Transverse colon (tissue), 4 donors: ENCODE data around the gene C19orf81. TPM values are rescaled to one million over a fixed set of nuclear protein-coding genes. Genes with fewer than 3 reads are reported as not detected.

Source experiments
- DNase-seq: peaks from one replicate; pipeline ENCODE4 v3.0.0-alpha.2; 2019
- H3K27ac ChIP-seq, 4 donors: fragments of 200-600 bp; sonication (generic); 2 replicates each; pipeline ENCODE4 v1.5.1; 2016 to 2018; ENCODE audit warnings: inconsistent platforms in 4 of 4
- H3K27me3 ChIP-seq: fragments of 200-600 bp; sonication (generic); 2 replicates; pipeline ENCODE4 v1.5.1; 2017; ENCODE audit warnings: inconsistent platforms
- H3K36me3 ChIP-seq, 4 donors: fragments of 200-600 bp; sonication (generic); 2 replicates each; pipeline ENCODE4 v1.5.1; 2017 to 2019; ENCODE audit warnings: inconsistent platforms in 4 of 4
- H3K4me1 ChIP-seq, 4 donors: fragments of 200-600 bp; sonication (generic); 2 replicates each; pipeline ENCODE4 v1.5.1; 2017 to 2020; ENCODE audit warnings: inconsistent platforms in 4 of 4
- H3K4me3 ChIP-seq, 4 donors: fragments of 200-600 bp; sonication (generic); 1 replicate in 1 of 4; 2 replicates in 3 of 4; pipeline versions ENCODE4 v1.5.1 to v1.6.1; 2017 to 2019; ENCODE audit warnings: inconsistent platforms in 4 of 4
- H3K9me3 ChIP-seq, 2 donors: fragments of 200-600 bp; sonication (generic); 2 replicates each; pipeline ENCODE4 v1.5.1; 2017 to 2019; ENCODE audit warnings: inconsistent platforms in 2 of 2
- CTCF ChIP-seq, 5 experiments: fragments of 200-600 bp in 3 of 5; fragments of 450-650 bp in 2 of 5; sonication (generic) in 3 of 5; IDR thresholded peaks; 1 replicate in 2 of 5; 2 replicates in 3 of 5; pipeline ENCODE4 v1.5.1; 2016 to 2017; ENCODE audit warnings: antibody characterized with exemption in 5 of 5, inconsistent platforms in 3 of 5, mild to moderate bottlenecking in 2 of 5, moderate library complexity in 1 of 5
- EP300 ChIP-seq: sonication (generic); formaldehyde crosslinking; IDR thresholded peaks from one replicate; pipeline ENCODE4 v1.6.1; 2017; ENCODE audit warnings: antibody characterized with exemption, low read depth
- POLR2A ChIP-seq: fragments of 450-650 bp; IDR thresholded peaks from one replicate; pipeline ENCODE4 v1.6.1; 2016; ENCODE audit warnings: antibody characterized with exemption, mild to moderate bottlenecking, moderate library complexity
- POLR2AphosphoS5 ChIP-seq, 3 donors: sonication (generic); formaldehyde crosslinking; IDR thresholded peaks; one replicate each; pipeline ENCODE4 v1.6.1; 2016; ENCODE audit warnings: antibody characterized with exemption in 3 of 3
- WGBS, 2 donors: methylation state at CpG; one replicate each; pipeline ENCODE4 v1.1.5; 2018; ENCODE audit warnings: low coverage in 1 of 2; 5-methylcytosine and 5-hydroxymethylcytosine counted together
- in situ Hi-C, 4 donors: fragments of 200-750 bp; cut with MboI; loops; one replicate each; pipeline versions ENCODE4 v1.15.0 to v1.15.1; 2017; ENCODE audit warnings: low sequenced_read_pairs in 3 of 4, low pct_ligation_motif_present in 1 of 4, low pct_unique_long_range_greater_than_20kb in 1 of 4
- intact Hi-C: fragments of 100-400 bp; cut with DNase I; formaldehyde crosslinking; loops from one replicate; pipeline ENCODE4 v1.15.1; 2023; ENCODE audit warnings: low total_unique reads
- total RNA-seq, 4 donors: library from RNA; depleted of rRNA; stranded (reverse); fragments of >200 nt; gene quantifications; one replicate each; pipeline ENCODE4 v1.1.0, GENCODE V29; 2016

C19orf81 gene
- total RNA-seq, 4 donors from 2014 or later: not detected

DNA sequence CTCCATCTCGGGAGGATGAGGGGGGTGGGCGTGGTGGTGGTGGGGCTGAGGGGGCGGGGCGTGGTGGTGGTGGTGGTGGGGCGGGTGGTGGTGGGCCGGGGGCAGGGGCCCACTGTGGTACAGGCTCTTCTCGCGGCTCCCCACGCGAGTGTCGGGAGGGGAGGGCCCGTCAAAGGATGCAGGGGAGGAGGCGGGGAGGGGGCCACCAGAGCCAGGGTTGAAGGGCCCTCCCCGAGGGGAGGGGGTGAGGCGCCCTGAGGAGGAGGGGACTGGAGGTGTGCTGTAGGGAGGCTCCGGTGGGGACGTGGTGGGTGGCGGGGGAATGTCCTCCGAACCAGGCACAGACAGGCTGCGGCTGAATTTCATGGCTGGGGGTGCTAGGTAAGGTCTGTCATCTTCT lies 19.6 kb downstream of the C19orf81 start:
- Histone ChIP-seq H3K4me3 (no peak overlapping the region), H3K27ac (no peak overlapping the region), H3K27me3 (peaks cover 90% of the 10 kb centered on the region), H3K9me3 (no peaks in the 10 kb centered on the region), H3K36me3 (no peaks in the 10 kb centered on the region), H3K4me1 (peaks cover 0 to 9% (median 0%) of the 10 kb centered on the region in 4 donors)
- in situ Hi-C loops (no loop called here), intact Hi-C loops (no loop called here)
- no peak for DNase-seq
- WGBS, 2 donors: 56% methylated on average over 19 of the region's 20 CpGs; no CpG with 5 or more reads in 1 of the 2 donors
- TF ChIP-seq POLR2AphosphoS5 (IDR thresholded peaks at IDR 0.05) (no peak), POLR2A (no peak), CTCF (IDR thresholded peaks at IDR 0.05) (no peak), EP300 (no peak)

GRCh38 chr19:50669302-50670101 lies 20.3 kb downstream of the C19orf81 start:
- no peak overlapping the region for H3K27ac ChIP-seq
- H3K4me1 ChIP-seq: peaks cover 0 to 9% (median 0%) of the 10 kb centered on the region in 4 donors
- in situ Hi-C loops (no loop called here), intact Hi-C loops (no loop called here)
- H3K4me3 ChIP-seq: no peak overlapping the region
- H3K9me3 ChIP-seq: no peaks in the 10 kb centered on the region
- 39 to 41% methylated on average over 12 to 23 of the region's 23 CpGs for WGBS, 2 donors
- DNase-seq: peak; percentile 21
- H3K27me3 ChIP-seq: peaks cover 86% of the 10 kb centered on the region
- H3K36me3 ChIP-seq: no peaks in the 10 kb centered on the region
- TF ChIP-seq EP300: no peak
- TF ChIP-seq CTCF (IDR thresholded peaks at IDR 0.05): peak; percentile 56 to 74 (median 59)

GRCh38 chr19:50670102-50670380 lies 20.8 kb downstream of the C19orf81 start:
- H3K36me3 ChIP-seq: no peaks in the 10 kb centered on the region
- in situ Hi-C loops (no loop called here), intact Hi-C loops (no loop called here)
- H3K4me3 ChIP-seq: no peak overlapping the region
- 28 to 45% methylated on average over 2 to 5 of the region's 5 CpGs for WGBS, 2 donors
- H3K27ac ChIP-seq: no peak overlapping the region
- H3K9me3 ChIP-seq: no peaks in the 10 kb centered on the region
- no peak for TF ChIP-seq POLR2A
- TF ChIP-seq EP300: no peak
- TF ChIP-seq POLR2AphosphoS5 (IDR thresholded peaks at IDR 0.05): no peak
- TF ChIP-seq CTCF (IDR thresholded peaks at IDR 0.05): no peak
- peaks cover 81% of the 10 kb centered on the region for H3K27me3 ChIP-seq
- DNase-seq: no peak
- H3K4me1 ChIP-seq: peaks cover 0 to 9% (median 0%) of the 10 kb centered on the region in 4 donors

GRCh38 chr19:50673118-50673517 lies 23.9 kb downstream of the C19orf81 start:
- H3K27me3 ChIP-seq: peaks cover 65% of the 10 kb centered on the region
- no peaks in the 10 kb centered on the region for H3K4me1 ChIP-seq
- TF ChIP-seq EP300: no peak
- no peak for TF ChIP-seq CTCF (IDR thresholded peaks at IDR 0.05)
- no peak for TF ChIP-seq POLR2A
- TF ChIP-seq POLR2AphosphoS5 (IDR thresholded peaks at IDR 0.05): no peak
- H3K4me3 ChIP-seq: no peak overlapping the region
- 42% methylated on average over 15 of the region's 15 CpGs; no CpG with 5 or more reads in 1 of the 2 donors for WGBS, 2 donors
- intact Hi-C loops: no loop called here
- no peaks in the 10 kb centered on the region for H3K9me3 ChIP-seq
- in situ Hi-C loops: no loop called here
- H3K27ac ChIP-seq: no peak overlapping the region
- no peak for DNase-seq
- no peaks in the 10 kb centered on the region for H3K36me3 ChIP-seq
